Trophoblast cell (in vitro differentiated cells and primary cell): Measurements from ENCODE around the gene DHRS2.

Experiments used
- DNase-seq, 2 donors: peaks; one replicate each; pipeline ENCODE4 v3.0.0-alpha.2; 2016
- H2AFZ ChIP-seq: 2 replicates; pipeline ENCODE4 v1.6.1; 2013; ENCODE audit warnings: low read length, moderate library complexity, mild to moderate bottlenecking; ENCODE audit not compliant: insufficient read depth, poor library complexity
- H2AK5ac ChIP-seq: 2 replicates; pipeline ENCODE4 v1.6.1; 2013; ENCODE audit warnings: mild to moderate bottlenecking, low read length
- H2BK120ac ChIP-seq: 2 replicates; pipeline ENCODE4 v1.6.1; 2013; ENCODE audit warnings: low read length, mild to moderate bottlenecking, moderate library complexity; ENCODE audit not compliant: insufficient read depth, poor library complexity
- H2BK12ac ChIP-seq: 2 replicates; pipeline ENCODE4 v1.6.1; 2013; ENCODE audit warnings: mild to moderate bottlenecking, low read length, moderate library complexity
- H2BK5ac ChIP-seq: 2 replicates; pipeline ENCODE4 v1.6.1; 2013; ENCODE audit warnings: low read length, low read depth, moderate library complexity, mild to moderate bottlenecking; ENCODE audit not compliant: poor library complexity
- H3K14ac ChIP-seq: 2 replicates; pipeline ENCODE4 v1.6.1; 2013; ENCODE audit warnings: mild to moderate bottlenecking, low read length
- H3K18ac ChIP-seq: 2 replicates; pipeline ENCODE4 v1.6.1; 2013; ENCODE audit warnings: mild to moderate bottlenecking, low read length
- H3K23ac ChIP-seq: 2 replicates; pipeline ENCODE4 v1.6.1; 2013; ENCODE audit warnings: low read length
- H3K27ac ChIP-seq: 2 replicates; pipeline ENCODE4 v1.5.1; 2013; ENCODE audit warnings: low read depth, mild to moderate bottlenecking, inconsistent platforms, low read length, moderate library complexity
- H3K27me3 ChIP-seq: 2 replicates; pipeline ENCODE4 v1.6.1; 2013; ENCODE audit warnings: inconsistent platforms, mild to moderate bottlenecking, low read length, moderate library complexity; ENCODE audit not compliant: insufficient read depth
- H3K36me3 ChIP-seq, 2 experiments: 1 replicate in 1 of 2; 2 replicates in 1 of 2; pipeline ENCODE4 v1.6.1; 2013; ENCODE audit warnings: low read length in 2 of 2, mild to moderate bottlenecking in 2 of 2, moderate library complexity in 1 of 2; ENCODE audit not compliant: insufficient read depth in 2 of 2, control insufficient read depth in 1 of 2
- H3K4ac ChIP-seq: 2 replicates; pipeline ENCODE4 v1.6.1; 2013; ENCODE audit warnings: low read depth, mild to moderate bottlenecking, low read length, moderate library complexity
- H3K4me1 ChIP-seq, 2 experiments: 1 replicate in 1 of 2; 2 replicates in 1 of 2; pipeline ENCODE4 v1.6.1; 2013; ENCODE audit warnings: low read length in 2 of 2, mild to moderate bottlenecking in 2 of 2, moderate library complexity in 1 of 2; ENCODE audit not compliant: insufficient read depth in 2 of 2, control insufficient read depth in 1 of 2
- H3K4me2 ChIP-seq: 2 replicates; pipeline ENCODE4 v1.6.1; 2013; ENCODE audit warnings: inconsistent platforms, mild to moderate bottlenecking, low read length, moderate library complexity
- H3K4me3 ChIP-seq: 2 replicates; pipeline ENCODE4 v1.5.1; 2013; ENCODE audit warnings: mild to moderate bottlenecking, low read depth, low read length, inconsistent platforms
- H3K79me1 ChIP-seq: one replicate; pipeline ENCODE4 v1.6.1; 2013; ENCODE audit warnings: low read length
- H3K79me2 ChIP-seq: 2 replicates; pipeline ENCODE4 v1.6.1; 2013; ENCODE audit warnings: low read length, mild to moderate bottlenecking; ENCODE audit not compliant: control insufficient read depth, insufficient read depth, poor library complexity
- H3K9ac ChIP-seq: 2 replicates; pipeline ENCODE4 v1.6.1; 2013; ENCODE audit warnings: mild to moderate bottlenecking, low read length
- H3K9me3 ChIP-seq: 2 replicates; pipeline ENCODE4 v1.6.1; 2013; ENCODE audit warnings: low read depth, mild to moderate bottlenecking, control low read depth, inconsistent platforms, low read length; ENCODE audit not compliant: insufficient read depth
- H4K12ac ChIP-seq: 2 replicates; pipeline ENCODE4 v1.6.1; 2013; ENCODE audit warnings: low read depth, mild to moderate bottlenecking, low read length, moderate library complexity
- H4K8ac ChIP-seq: 2 replicates; pipeline ENCODE4 v1.6.1; 2013; ENCODE audit warnings: low read depth, mild to moderate bottlenecking, low read length, moderate library complexity
- H4K91ac ChIP-seq: one replicate; pipeline ENCODE4 v1.6.1; 2013; ENCODE audit warnings: low read depth, mild to moderate bottlenecking, low read length, moderate library complexity
- WGBS: extraction: QIAGEN DNeasy Blood & Tissue Kit; methylation state at CpG from one replicate; pipeline ENCODE4 v1.1.7; 2013; ENCODE audit warnings: missing lambda C conversion rate; ENCODE audit not compliant: insufficient read length, insufficient coverage; ENCODE audit errors: extremely low coverage; 5-methylcytosine and 5-hydroxymethylcytosine counted together

The DHRS2 gene

DNA sequence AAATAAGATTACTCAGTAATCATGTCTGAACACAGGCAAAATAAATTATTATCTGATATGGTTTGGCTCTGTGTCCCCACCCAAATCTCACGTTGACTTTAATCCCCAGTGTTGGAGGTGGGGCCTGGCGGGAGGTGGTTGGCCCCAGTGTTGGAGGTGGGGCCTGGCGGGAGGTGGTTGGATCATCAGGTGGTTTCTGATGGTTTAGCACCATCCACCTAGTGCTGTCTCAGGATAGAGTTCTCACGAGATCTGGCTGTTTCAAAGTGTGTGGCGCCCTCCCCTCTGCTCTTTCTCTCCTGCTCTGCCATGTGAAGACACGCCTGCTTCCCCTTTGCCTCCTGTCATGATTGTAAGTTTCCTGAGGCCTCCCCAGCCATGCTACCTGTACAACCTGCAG, 18.1 kb downstream of the DHRS2 start:
- no peaks in the 10 kb centered on the region for H3K36me3 ChIP-seq
- H4K91ac ChIP-seq: peak overlapping the region; percentile 20
- no peak overlapping the region for H3K4me3 ChIP-seq
- no peak for DNase-seq
- no peak overlapping the region for H2AFZ ChIP-seq
- no CpG with 5 or more reads among the region's 6 CpGs for WGBS
- peak overlapping the region; percentile 16 for H2BK5ac ChIP-seq
- H2BK120ac ChIP-seq: no peak overlapping the region
- H4K8ac ChIP-seq: no peak overlapping the region
- H3K9ac ChIP-seq: no peak overlapping the region
- H3K4me2 ChIP-seq: no peak overlapping the region
- H2AK5ac ChIP-seq: no peak overlapping the region
- no peak overlapping the region for H3K23ac ChIP-seq
- H4K12ac ChIP-seq: no peak overlapping the region
- no peaks in the 10 kb centered on the region for H3K79me2 ChIP-seq
- no peak overlapping the region for H3K18ac ChIP-seq
- peaks cover 16 to 27% of the 10 kb centered on the region in 2 experiments for H3K4me1 ChIP-seq
- peaks cover 24% of the 10 kb centered on the region for H3K79me1 ChIP-seq
- H3K27me3 ChIP-seq: no peaks in the 10 kb centered on the region
- no peak overlapping the region for H3K27ac ChIP-seq
- peaks cover 3% of the 10 kb centered on the region for H3K9me3 ChIP-seq
- peak overlapping the region; percentile 8 for H3K14ac ChIP-seq
- peak overlapping the region; percentile 72 for H2BK12ac ChIP-seq
- H3K4ac ChIP-seq: no peak overlapping the region

DNA sequence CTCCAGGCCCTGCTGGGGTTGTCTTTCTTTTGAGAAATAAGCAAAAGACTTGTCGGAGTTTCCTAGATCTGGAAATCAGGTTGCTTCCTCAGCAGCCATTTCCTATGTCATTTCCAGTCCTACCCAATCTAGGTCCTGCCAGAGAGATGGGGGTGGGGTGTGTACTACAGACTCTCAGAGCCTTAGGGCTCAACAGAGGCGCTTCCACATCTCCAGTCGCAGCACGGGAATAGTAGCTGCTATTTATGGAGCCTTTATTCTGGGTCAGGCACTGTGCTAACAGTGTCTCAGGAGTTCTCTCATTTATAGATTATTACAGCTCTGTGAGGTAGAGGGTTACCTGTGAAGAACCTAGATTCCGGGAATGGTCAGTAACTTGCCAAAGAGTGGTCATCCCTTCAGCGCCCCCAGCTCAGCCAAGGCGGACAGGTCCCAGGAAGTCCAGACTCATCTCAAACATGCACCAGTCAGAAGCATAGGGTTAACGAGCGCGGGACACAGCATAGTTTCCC, 21.9 kb downstream of the DHRS2 start:
- Histone ChIP-seq H3K4me1 (peaks cover 7 to 8% of the 10 kb centered on the region in 2 experiments), H3K9ac (no peak overlapping the region), H4K91ac (no peak overlapping the region), H3K4ac (no peak overlapping the region), H3K27ac (no peak overlapping the region), H3K9me3 (no peaks in the 10 kb centered on the region), H4K12ac (no peak overlapping the region), H3K23ac (no peak overlapping the region), H2AFZ (no peak overlapping the region), H4K8ac (no peak overlapping the region), H3K79me2 (no peaks in the 10 kb centered on the region), H2BK12ac (no peak overlapping the region), H2BK5ac (no peak overlapping the region), H3K4me2 (no peak overlapping the region), H2BK120ac (no peak overlapping the region), H2AK5ac (no peak overlapping the region), H3K14ac (no peak overlapping the region), H3K27me3 (no peaks in the 10 kb centered on the region), H3K79me1 (peaks cover 4% of the 10 kb centered on the region), H3K4me3 (no peak overlapping the region), H3K18ac (no peak overlapping the region), H3K36me3 (no peaks in the 10 kb centered on the region)
- WGBS: no CpG with 5 or more reads among the region's 10 CpGs
- no peak for DNase-seq

DNA sequence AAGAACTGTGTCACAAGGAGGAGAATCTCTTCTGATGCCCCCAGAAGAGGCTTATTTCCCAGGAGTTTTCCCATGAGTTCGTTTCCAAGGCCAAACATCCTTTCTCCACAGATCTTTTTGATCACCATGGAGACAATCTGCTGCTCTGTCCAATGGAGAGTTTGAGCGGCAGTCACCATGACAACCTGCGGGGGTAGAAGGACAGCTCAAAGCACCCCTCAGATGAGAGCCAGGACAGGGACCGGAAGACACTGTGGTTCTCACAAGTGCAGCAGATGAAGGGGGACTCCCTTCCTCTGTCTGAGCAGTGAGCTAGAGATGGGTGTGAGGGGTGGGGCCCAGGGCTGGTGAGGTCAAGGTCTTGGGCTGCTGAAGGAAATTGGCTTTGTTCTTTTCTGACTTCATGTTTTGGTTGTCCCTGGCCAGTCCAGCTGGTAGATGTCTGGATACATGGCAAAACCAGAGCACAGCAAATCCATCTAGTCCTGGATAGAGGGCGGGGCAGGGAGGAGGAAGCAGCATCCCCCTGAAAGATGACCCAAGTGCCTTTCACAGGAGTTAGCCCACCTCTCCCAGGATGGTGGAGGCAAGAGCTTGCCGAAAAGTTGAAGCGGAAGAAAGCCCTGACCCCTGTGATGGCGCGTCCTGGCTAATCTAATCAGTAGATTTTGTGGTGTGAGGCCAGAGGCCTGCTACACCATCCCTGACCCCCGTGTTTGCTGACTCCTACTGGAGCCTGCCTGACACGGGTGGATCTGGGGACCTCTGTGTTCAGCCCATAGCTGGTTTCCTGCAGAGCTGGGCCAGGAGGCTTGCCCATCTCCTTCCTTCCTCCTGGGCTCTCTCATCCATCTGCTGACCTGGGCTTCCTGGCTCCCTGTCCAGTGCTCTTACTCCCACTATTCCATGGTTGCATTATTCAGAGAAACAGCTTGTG, 24.4 kb downstream of the DHRS2 start:
- Histone ChIP-seq H3K27me3 (no peaks in the 10 kb centered on the region), H3K4ac (no peak overlapping the region), H3K79me1 (no peaks in the 10 kb centered on the region), H3K23ac (no peak overlapping the region), H2BK5ac (no peak overlapping the region), H3K27ac (no peak overlapping the region), H3K14ac (no peak overlapping the region), H2AK5ac (no peak overlapping the region), H3K79me2 (no peaks in the 10 kb centered on the region), H4K91ac (no peak overlapping the region), H3K36me3 (no peaks in the 10 kb centered on the region), H4K8ac (no peak overlapping the region), H3K18ac (no peak overlapping the region), H2AFZ (no peak overlapping the region), H3K4me2 (no peak overlapping the region), H3K9me3 (no peaks in the 10 kb centered on the region), H3K4me3 (no peak overlapping the region), H2BK12ac (no peak overlapping the region), H3K4me1 (peaks cover 0 to 3% of the 10 kb centered on the region in 2 experiments), H4K12ac (no peak overlapping the region), H3K9ac (no peak overlapping the region), H2BK120ac (no peak overlapping the region)
- WGBS: no CpG with 5 or more reads among the region's 11 CpGs
- no peak for DNase-seq

DNA sequence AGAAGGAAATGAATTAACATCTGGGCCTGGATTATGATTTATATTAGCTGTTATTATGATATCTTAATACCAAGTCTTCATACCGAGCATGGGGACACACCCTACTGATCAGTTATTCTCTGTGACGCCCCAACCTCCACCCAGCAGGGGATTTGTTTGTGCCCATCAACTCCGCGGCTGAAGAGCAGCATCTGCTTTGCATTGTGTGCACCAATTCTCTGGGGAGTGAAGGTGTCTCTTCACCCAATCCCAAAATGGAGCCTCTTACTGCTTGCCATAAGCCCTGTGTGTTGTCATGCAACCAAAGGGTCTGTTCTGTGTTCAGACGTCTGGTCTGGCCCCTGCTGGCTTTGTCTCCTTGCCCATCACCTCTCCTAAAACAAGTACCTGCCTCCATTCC, 25.4 kb downstream of the DHRS2 start:
- no peak overlapping the region for H3K23ac ChIP-seq
- H4K8ac ChIP-seq: no peak overlapping the region
- no peak overlapping the region for H4K12ac ChIP-seq
- H3K18ac ChIP-seq: no peak overlapping the region
- H3K79me2 ChIP-seq: no peaks in the 10 kb centered on the region
- H2BK5ac ChIP-seq: no peak overlapping the region
- no peak overlapping the region for H2AFZ ChIP-seq
- H2BK12ac ChIP-seq: no peak overlapping the region
- H3K9me3 ChIP-seq: no peaks in the 10 kb centered on the region
- H2AK5ac ChIP-seq: no peak overlapping the region
- no peak overlapping the region for H2BK120ac ChIP-seq
- no peak overlapping the region for H4K91ac ChIP-seq
- H3K14ac ChIP-seq: no peak overlapping the region
- no peak overlapping the region for H3K4me2 ChIP-seq
- no peaks in the 10 kb centered on the region for H3K27me3 ChIP-seq
- H3K27ac ChIP-seq: no peak overlapping the region
- H3K36me3 ChIP-seq: no peaks in the 10 kb centered on the region
- H3K4ac ChIP-seq: no peak overlapping the region
- no peak overlapping the region for H3K9ac ChIP-seq
- no peaks in the 10 kb centered on the region for H3K79me1 ChIP-seq
- DNase-seq: no peak
- H3K4me1 ChIP-seq: peaks cover 0 to 3% of the 10 kb centered on the region in 2 experiments
- WGBS: no CpG with 5 or more reads among the region's 5 CpGs
- no peak overlapping the region for H3K4me3 ChIP-seq
